Neutrophil (primary cell): ENCODE data around the gene CACNG1.

ENCODE experiments used
- H3K27ac ChIP-seq: fragments of 200-600 bp; sonication (generic); 2 replicates; pipeline ENCODE4 v1.5.1; 2016; ENCODE audit warnings: mild to moderate bottlenecking, moderate library complexity
- H3K27me3 ChIP-seq: fragments of 200-600 bp; sonication (generic); 2 replicates; pipeline ENCODE4 v1.6.0; 2016; ENCODE audit warnings: mild to moderate bottlenecking
- H3K36me3 ChIP-seq: fragments of 200-600 bp; sonication (generic); 2 replicates; pipeline ENCODE4 v1.5.1; 2017
- H3K4me1 ChIP-seq, 2 experiments: fragments of 200-600 bp in 1 of 2; sonication (generic) in 1 of 2; 1 replicate in 1 of 2; 2 replicates in 1 of 2; pipeline versions ENCODE4 v1.5.1 to v1.6.1; 2013 to 2016; ENCODE audit warnings: low read depth in 1 of 2, low read length in 1 of 2, mild to moderate bottlenecking in 1 of 2, moderate library complexity in 1 of 2; ENCODE audit not compliant: control insufficient read depth in 1 of 2, insufficient read depth in 1 of 2
- H3K4me3 ChIP-seq, 2 experiments: fragments of 200-600 bp in 1 of 2; sonication (generic) in 1 of 2; 1 replicate in 1 of 2; 2 replicates in 1 of 2; pipeline ENCODE4 v1.5.1; 2013 to 2016; ENCODE audit warnings: low read depth in 1 of 2, low read length in 1 of 2, mild to moderate bottlenecking in 1 of 2, moderate library complexity in 1 of 2
- H3K9me3 ChIP-seq: fragments of 200-600 bp; sonication (generic); 2 replicates; pipeline ENCODE4 v1.5.1; 2016
- CTCF ChIP-seq: fragments of 200-600 bp; sonication (generic); IDR thresholded peaks from 2 replicates; pipeline ENCODE4 v1.5.1; 2016; ENCODE audit warnings: antibody characterized with exemption

CACNG1 gene

DNA sequence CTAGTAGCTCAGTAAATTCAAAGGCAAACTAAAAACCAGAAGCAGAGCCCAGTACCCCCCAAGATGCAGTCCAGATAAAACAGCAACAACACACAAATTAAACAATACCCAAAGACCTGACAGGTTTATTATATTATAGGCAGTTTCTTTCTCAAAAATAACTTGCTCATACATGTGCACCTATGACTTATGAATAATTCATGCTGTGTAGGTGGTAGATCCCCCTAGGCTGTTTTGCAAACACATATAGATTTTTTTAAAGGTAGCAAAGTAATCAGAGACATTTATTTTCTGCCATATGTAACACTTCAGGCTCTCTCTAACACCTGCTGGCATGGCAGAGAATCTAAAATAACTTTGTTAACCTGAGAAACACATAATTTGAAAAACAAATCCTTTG is 27.2 kb downstream of the CACNG1 start:
- Histone ChIP-seq H3K27ac (no peak overlapping the region), H3K4me1 (no peaks in the 10 kb centered on the region), H3K9me3 (no peaks in the 10 kb centered on the region), H3K27me3 (no peaks in the 10 kb centered on the region), H3K36me3 (peaks cover 23% of the 10 kb centered on the region), H3K4me3 (no peak overlapping the region)
- no peak for TF ChIP-seq CTCF

- H3K4me3 ChIP-seq: no peak overlapping the region
- no peak for TF ChIP-seq CTCF
- no peaks in the 10 kb centered on the region for H3K27me3 ChIP-seq
- H3K36me3 ChIP-seq: peaks cover 29% of the 10 kb centered on the region
- no peak overlapping the region for H3K27ac ChIP-seq
- no peaks in the 10 kb centered on the region for H3K9me3 ChIP-seq
- H3K4me1 ChIP-seq: no peaks in the 10 kb centered on the region
Measured at GRCh38 chr17:67072885-67073284, 28.5 kb downstream of the CACNG1 start.

DNA sequence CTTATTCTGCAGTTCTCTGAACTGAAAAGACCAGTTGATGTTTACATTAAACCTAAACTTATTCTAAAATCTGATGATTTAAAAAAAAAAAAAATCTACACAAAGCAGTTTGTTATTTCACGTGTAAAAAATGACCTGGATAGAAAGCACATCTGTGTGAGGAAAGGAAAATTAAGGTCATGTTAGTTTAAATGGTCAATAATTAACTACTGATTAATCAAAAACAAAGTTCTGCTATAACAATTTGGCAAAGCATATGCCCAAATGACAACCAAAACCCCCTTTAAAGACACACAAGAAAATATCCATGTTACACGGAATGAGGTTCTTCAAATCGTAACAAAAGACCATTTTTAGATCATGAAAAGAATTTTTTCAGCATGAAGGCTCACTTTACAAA is 30.4 kb downstream of the CACNG1 start:
- H3K9me3 ChIP-seq: no peaks in the 10 kb centered on the region
- peaks cover 40% of the 10 kb centered on the region for H3K36me3 ChIP-seq
- no peak for TF ChIP-seq CTCF
- no peak overlapping the region for H3K4me3 ChIP-seq
- no peaks in the 10 kb centered on the region for H3K4me1 ChIP-seq
- H3K27ac ChIP-seq: no peak overlapping the region
- H3K27me3 ChIP-seq: no peaks in the 10 kb centered on the region

DNA sequence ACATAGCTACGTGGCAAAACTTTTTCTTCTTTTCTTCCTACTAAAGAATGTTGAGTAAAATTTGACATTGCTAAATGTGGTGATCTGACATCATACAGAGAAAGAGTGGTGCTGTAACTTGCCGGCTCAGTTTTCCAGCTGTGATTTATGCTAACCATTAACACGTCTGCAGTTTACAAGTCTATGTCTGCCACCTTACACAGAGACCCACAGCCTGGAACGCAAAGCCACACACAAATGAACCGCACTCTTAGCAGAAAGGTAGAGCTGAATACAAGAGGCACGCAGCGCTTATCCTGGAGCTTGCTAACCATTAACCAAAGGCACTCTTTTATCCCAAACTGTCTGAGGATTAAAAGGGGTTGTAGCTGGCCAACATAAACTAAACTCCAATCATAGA is 31.9 kb downstream of the CACNG1 start:
- peaks cover 40% of the 10 kb centered on the region for H3K36me3 ChIP-seq
- no peak for TF ChIP-seq CTCF
- no peaks in the 10 kb centered on the region for H3K4me1 ChIP-seq
- H3K27me3 ChIP-seq: no peaks in the 10 kb centered on the region
- no peak overlapping the region for H3K4me3 ChIP-seq
- no peak overlapping the region for H3K27ac ChIP-seq
- H3K9me3 ChIP-seq: no peaks in the 10 kb centered on the region

- H3K27ac ChIP-seq: no peak overlapping the region
- no peak for TF ChIP-seq CTCF
- H3K4me1 ChIP-seq: no peaks in the 10 kb centered on the region
- H3K4me3 ChIP-seq: no peak overlapping the region
- H3K9me3 ChIP-seq: no peaks in the 10 kb centered on the region
- H3K36me3 ChIP-seq: peaks cover 46% of the 10 kb centered on the region
- H3K27me3 ChIP-seq: no peaks in the 10 kb centered on the region
Measured at GRCh38 chr17:67078292-67078691, 33.9 kb downstream of the CACNG1 start.

DNA sequence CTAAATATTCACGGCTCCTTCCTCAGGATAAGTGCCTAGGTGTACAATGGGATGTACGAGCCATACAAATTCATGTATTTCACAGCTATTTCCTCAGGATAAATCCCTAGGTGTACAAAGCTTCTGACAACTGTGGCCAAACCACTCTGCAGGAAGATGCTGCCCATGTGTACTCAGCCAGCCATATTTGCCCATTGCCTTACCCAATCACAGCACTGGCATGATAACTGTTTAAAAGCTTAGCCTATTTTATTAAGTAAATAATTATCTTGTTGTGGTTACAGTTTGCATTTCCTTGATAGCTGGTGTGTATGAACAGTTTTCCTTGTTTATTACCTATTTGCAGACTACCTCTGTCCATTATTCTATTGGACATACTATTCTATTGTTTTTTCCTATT is 35.1 kb downstream of the CACNG1 start:
- TF ChIP-seq CTCF: no peak
- H3K27me3 ChIP-seq: no peaks in the 10 kb centered on the region
- no peaks in the 10 kb centered on the region for H3K4me1 ChIP-seq
- H3K36me3 ChIP-seq: peaks cover 43% of the 10 kb centered on the region
- no peak overlapping the region for H3K27ac ChIP-seq
- no peak overlapping the region for H3K4me3 ChIP-seq
- no peaks in the 10 kb centered on the region for H3K9me3 ChIP-seq
